Osteocyte (in vitro differentiated cells): Measurements from ENCODE around the gene SLFN12. TPM values are rescaled to one million over a fixed set of nuclear protein-coding genes. Genes with fewer than 3 reads are reported as not detected.
"Not testable (repeated sequence)": the region's sequence is repeated elsewhere in the genome, so short reads cannot be mapped to it uniquely, and the experiment has no call there.

ENCODE experiments used
- DNase-seq: peaks from one replicate; pipeline ENCODE4 v3.0.0; 2021; ENCODE audit warnings: mixed read lengths; ENCODE audit not compliant: unreplicated experiment; ENCODE audit errors: extremely low spot score
- H3K27ac Mint-ChIP-seq: one replicate; pipeline ENCODE4 v1.8.0; 2021; ENCODE audit warnings: mild to moderate bottlenecking, mixed read lengths; ENCODE audit not compliant: unreplicated experiment
- H3K27me3 Mint-ChIP-seq: one replicate; pipeline ENCODE4 v1.8.0; 2021; ENCODE audit warnings: mixed read lengths; ENCODE audit not compliant: unreplicated experiment
- H3K36me3 Mint-ChIP-seq: one replicate; pipeline ENCODE4 v1.8.0; 2021; ENCODE audit warnings: mixed read lengths; ENCODE audit not compliant: unreplicated experiment
- H3K4me1 Mint-ChIP-seq: one replicate; pipeline ENCODE4 v1.8.0; 2021; ENCODE audit warnings: mixed read lengths; ENCODE audit not compliant: unreplicated experiment
- H3K4me3 Mint-ChIP-seq: one replicate; pipeline ENCODE4 v1.8.0; 2021; ENCODE audit warnings: mild to moderate bottlenecking, moderate library complexity, mixed read lengths; ENCODE audit not compliant: unreplicated experiment
- H3K9me3 Mint-ChIP-seq: one replicate; pipeline ENCODE4 v1.8.0; 2021; ENCODE audit warnings: mixed read lengths; ENCODE audit not compliant: unreplicated experiment
- total RNA-seq: library from RNA; stranded (reverse); gene quantifications from 2 replicates; pipeline ENCODE4 v1.2.1, GENCODE V29; 2021
- TF ChIP-seq, protein P1 (sequence below): fragments of 200-600 bp; sonication (generic); IDR thresholded peaks from 2 replicates; pipeline ENCODE4 v1.5.0; 2021; ENCODE audit warnings: antibody characterized with exemption, mild to moderate bottlenecking, moderate library complexity

Gene SLFN12
- total RNA-seq, 1 donor from 2014 or later = 24.2 TPM

- H3K27ac Mint-ChIP-seq = no peak overlapping the region
- no peak for DNase-seq
- no peaks in the 10 kb centered on the region for H3K36me3 Mint-ChIP-seq
- no peaks in the 10 kb centered on the region for H3K4me1 Mint-ChIP-seq
- TF ChIP-seq, protein P1, sequence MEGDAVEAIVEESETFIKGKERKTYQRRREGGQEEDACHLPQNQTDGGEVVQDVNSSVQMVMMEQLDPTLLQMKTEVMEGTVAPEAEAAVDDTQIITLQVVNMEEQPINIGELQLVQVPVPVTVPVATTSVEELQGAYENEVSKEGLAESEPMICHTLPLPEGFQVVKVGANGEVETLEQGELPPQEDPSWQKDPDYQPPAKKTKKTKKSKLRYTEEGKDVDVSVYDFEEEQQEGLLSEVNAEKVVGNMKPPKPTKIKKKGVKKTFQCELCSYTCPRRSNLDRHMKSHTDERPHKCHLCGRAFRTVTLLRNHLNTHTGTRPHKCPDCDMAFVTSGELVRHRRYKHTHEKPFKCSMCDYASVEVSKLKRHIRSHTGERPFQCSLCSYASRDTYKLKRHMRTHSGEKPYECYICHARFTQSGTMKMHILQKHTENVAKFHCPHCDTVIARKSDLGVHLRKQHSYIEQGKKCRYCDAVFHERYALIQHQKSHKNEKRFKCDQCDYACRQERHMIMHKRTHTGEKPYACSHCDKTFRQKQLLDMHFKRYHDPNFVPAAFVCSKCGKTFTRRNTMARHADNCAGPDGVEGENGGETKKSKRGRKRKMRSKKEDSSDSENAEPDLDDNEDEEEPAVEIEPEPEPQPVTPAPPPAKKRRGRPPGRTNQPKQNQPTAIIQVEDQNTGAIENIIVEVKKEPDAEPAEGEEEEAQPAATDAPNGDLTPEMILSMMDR = no peak
- H3K9me3 Mint-ChIP-seq = no peaks in the 10 kb centered on the region
- H3K27me3 Mint-ChIP-seq = peaks cover 34% of the 10 kb centered on the region
- H3K4me3 Mint-ChIP-seq = no peak overlapping the region
Observed at GRCh38 chr17:35467824-35468223, 35.5 kb upstream of the SLFN12 start.

DNA sequence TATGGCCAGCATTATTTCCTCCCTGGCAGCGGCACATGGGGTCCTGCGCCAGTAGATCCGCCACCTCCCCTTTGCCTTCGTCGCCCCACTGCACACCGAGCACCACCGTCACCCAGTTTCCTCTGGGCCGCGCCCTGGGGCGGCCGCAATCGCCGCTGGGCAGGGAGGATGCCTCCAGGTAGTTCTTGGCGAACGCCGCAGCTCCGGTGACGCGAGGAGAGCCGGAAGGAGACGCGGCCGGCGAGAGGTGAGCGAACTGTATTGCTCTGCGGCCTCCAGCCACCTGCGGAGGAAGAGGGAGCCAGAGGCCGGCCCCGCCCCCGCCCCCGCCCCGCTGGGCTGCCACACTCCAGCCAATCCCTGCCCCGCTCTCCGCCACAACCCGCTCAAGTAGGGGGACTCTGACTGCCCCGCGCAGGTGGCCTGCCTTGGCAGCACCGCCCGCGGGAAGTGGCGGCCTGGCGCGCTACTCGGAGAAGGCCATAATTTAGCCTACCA lies 28.1 kb upstream of the SLFN12 start:
- Mint-ChIP-seq H3K27me3 (peaks cover 76% of the 10 kb centered on the region), H3K4me3 (peak overlapping the region; percentile 58), H3K9me3 (peaks cover 11% of the 10 kb centered on the region), H3K27ac (no peak overlapping the region), H3K36me3 (no peaks in the 10 kb centered on the region), H3K4me1 (peaks cover 8% of the 10 kb centered on the region)
- DNase-seq = no peak
- TF ChIP-seq, protein P1 = no peak

DNA sequence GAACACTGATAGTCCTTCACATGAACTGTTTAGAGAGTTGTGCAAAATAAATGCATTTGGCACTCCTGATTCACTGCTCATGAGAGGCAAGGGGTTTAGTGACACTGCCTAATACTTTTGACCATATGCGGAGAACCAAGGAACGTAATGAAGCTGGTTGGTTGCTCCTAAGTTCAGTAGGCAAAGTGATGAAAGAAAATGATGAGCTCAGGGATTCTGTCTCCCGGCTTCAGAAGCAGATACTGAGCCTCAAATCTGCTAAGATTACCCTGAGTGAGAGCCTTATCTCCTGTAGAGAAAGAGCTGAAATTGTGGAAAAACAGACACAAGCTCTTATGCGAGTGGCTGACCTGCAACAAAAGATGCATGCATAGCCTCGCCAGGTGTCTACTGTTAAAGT lies 21.7 kb upstream of the SLFN12 start:
- H3K27me3 Mint-ChIP-seq = peaks cover 56% of the 10 kb centered on the region

GRCh38 chr17:35453171-35453570 lies 20.9 kb upstream of the SLFN12 start:
- DNase-seq = no peak
- Mint-ChIP-seq H3K27me3 (peaks cover 49% of the 10 kb centered on the region), H3K9me3 (peaks cover 11% of the 10 kb centered on the region), H3K27ac (no peak overlapping the region), H3K4me1 (peaks cover 11% of the 10 kb centered on the region), H3K4me3 (no peak overlapping the region), H3K36me3 (no peaks in the 10 kb centered on the region)
- TF ChIP-seq, protein P1 = no peak

More for the DNA sequence above, 21.7 kb upstream of the SLFN12 start:
- H3K36me3 Mint-ChIP-seq, H3K27ac Mint-ChIP-seq, DNase-seq, H3K4me3 Mint-ChIP-seq, H3K4me1 Mint-ChIP-seq: not testable (repeated sequence)
- peaks cover 14% of the 10 kb centered on the region for H3K9me3 Mint-ChIP-seq

DNA sequence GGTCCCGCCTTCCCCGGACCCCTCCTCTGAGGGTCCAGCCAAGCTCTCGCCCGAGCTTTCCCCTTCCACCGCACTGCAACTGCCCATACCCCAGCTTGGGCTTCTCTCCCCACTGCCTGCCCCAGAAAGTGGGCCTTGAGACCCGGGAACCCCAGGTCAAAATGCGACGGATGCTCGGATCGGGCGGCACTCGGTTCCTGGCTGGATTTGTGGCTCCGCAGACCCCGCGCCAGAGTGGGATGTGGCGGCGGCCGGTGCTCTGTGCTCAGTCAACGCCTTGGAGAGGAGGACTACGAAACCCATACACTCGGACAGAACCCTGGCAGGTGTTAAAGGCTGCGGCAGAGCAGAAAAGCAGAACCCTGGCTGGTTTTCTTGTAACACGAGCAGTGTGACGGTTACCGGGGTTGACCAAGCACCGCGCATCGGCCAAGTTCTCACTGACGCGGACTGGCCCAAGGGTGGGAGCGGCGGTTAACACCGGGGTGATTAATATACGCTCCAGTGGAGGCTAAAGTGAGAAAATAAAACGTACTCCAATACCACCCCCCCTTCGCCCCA lies 17.2 kb upstream of the SLFN12 start:
- H3K27ac Mint-ChIP-seq = no peak overlapping the region
- H3K4me1 Mint-ChIP-seq = peaks cover 16% of the 10 kb centered on the region
- H3K9me3 Mint-ChIP-seq = no peaks in the 10 kb centered on the region
- TF ChIP-seq, protein P1 = no peak
- H3K36me3 Mint-ChIP-seq = no peaks in the 10 kb centered on the region
- H3K4me3 Mint-ChIP-seq = peak overlapping the region; percentile 67
- H3K27me3 Mint-ChIP-seq = peaks cover 28% of the 10 kb centered on the region
- DNase-seq = no peak

DNA sequence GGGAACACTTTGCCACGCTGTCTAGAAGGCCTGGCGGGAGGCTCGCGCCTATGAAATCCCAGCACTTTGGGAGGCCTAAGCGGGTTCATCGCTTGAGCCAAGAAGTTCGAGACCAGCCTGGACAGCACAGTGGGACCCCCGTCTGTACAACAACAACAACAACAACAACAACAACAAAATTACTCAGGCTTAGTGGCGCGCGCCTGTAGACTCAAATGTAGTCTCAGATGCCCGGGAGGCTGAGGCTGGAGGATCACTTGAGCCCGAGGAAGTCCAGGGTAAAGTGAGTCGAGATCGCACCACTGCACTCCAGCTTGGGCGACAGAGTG lies 16.6 kb upstream of the SLFN12 start:
- H3K36me3 Mint-ChIP-seq = no peaks in the 10 kb centered on the region
- H3K27ac Mint-ChIP-seq = no peak overlapping the region
- TF ChIP-seq, protein P1 = no peak
- no peaks in the 10 kb centered on the region for H3K9me3 Mint-ChIP-seq
- peak overlapping the region; percentile 72 for H3K4me3 Mint-ChIP-seq
- peaks cover 16% of the 10 kb centered on the region for H3K4me1 Mint-ChIP-seq
- no peak for DNase-seq
- H3K27me3 Mint-ChIP-seq = peaks cover 25% of the 10 kb centered on the region
